Endodermal cell (in vitro differentiated cells): ENCODE measurements around the gene INSC. TPM values are rescaled to one million over a fixed set of nuclear protein-coding genes. Genes with fewer than 3 reads are reported as not detected.

Experiments used
- DNase-seq: peaks from one replicate; pipeline ENCODE4 v3.0.0-alpha.2; 2017
- H3K27ac ChIP-seq: 2 replicates; pipeline ENCODE4 v1.5.1; 2013; ENCODE audit warnings: mild to moderate bottlenecking, low read depth, low read length, moderate library complexity
- H3K27me3 ChIP-seq: 2 replicates; pipeline ENCODE4 v1.6.1; 2013; ENCODE audit warnings: mild to moderate bottlenecking, low read length, moderate library complexity; ENCODE audit not compliant: insufficient read depth, control insufficient read depth, poor library complexity, severe bottlenecking
- H3K36me3 ChIP-seq: 2 replicates; pipeline ENCODE4 v1.7.0; 2013; ENCODE audit warnings: mild to moderate bottlenecking, low read length, moderate library complexity; ENCODE audit not compliant: control insufficient read depth, insufficient read depth
- H3K4me1 ChIP-seq: one replicate; pipeline ENCODE4 v1.7.0; 2013; ENCODE audit warnings: low read length; ENCODE audit not compliant: control insufficient read depth, insufficient read depth
- H3K4me3 ChIP-seq: 2 replicates; pipeline ENCODE4 v1.5.1; 2013; ENCODE audit warnings: mild to moderate bottlenecking, low read length, moderate library complexity
- H3K9ac ChIP-seq: 2 replicates; pipeline ENCODE4 v1.6.1; 2013; ENCODE audit warnings: mild to moderate bottlenecking, low read length, moderate library complexity; ENCODE audit not compliant: poor library complexity, severe bottlenecking; ENCODE audit errors: extremely low read depth
- H3K9me3 ChIP-seq: 2 replicates; pipeline ENCODE4 v1.6.1; 2013; ENCODE audit warnings: mild to moderate bottlenecking, low read length, moderate library complexity; ENCODE audit not compliant: control insufficient read depth
- H3K27ac Mint-ChIP-seq: 2 replicates; pipeline ENCODE4 v1.8.0; 2020; ENCODE audit warnings: mixed read lengths
- H3K27me3 Mint-ChIP-seq: 2 replicates; pipeline ENCODE4 v1.8.0; 2021; ENCODE audit warnings: mild to moderate bottlenecking, mixed read lengths; ENCODE audit not compliant: insufficient read depth
- H3K36me3 Mint-ChIP-seq: 2 replicates; pipeline ENCODE4 v1.8.0; 2020; ENCODE audit warnings: low read depth, mixed read lengths
- H3K4me1 Mint-ChIP-seq: 2 replicates; pipeline ENCODE4 v1.8.0; 2020; ENCODE audit warnings: mixed read lengths
- H3K4me3 Mint-ChIP-seq: 2 replicates; pipeline ENCODE4 v1.8.0; 2020; ENCODE audit warnings: mild to moderate bottlenecking, moderate library complexity, mixed read lengths
- H3K9me3 Mint-ChIP-seq: 2 replicates; pipeline ENCODE4 v1.8.0; 2020; ENCODE audit warnings: mild to moderate bottlenecking, mixed read lengths
- CTCF ChIP-seq: fragments of 200-600 bp; sonication (generic); conservative IDR thresholded peaks from 2 replicates; pipeline ENCODE4 v1.5.0; 2021; ENCODE audit warnings: antibody characterized with exemption, mild to moderate bottlenecking
- WGBS, 2 experiments: methylation state at CpG; one replicate each; pipeline versions ENCODE4 v1.1.5 to v1.1.7; 2013; ENCODE audit warnings: missing lambda C conversion rate in 2 of 2, mixed read lengths in 1 of 2; ENCODE audit not compliant: insufficient coverage in 1 of 2, insufficient read length in 1 of 2; 5-methylcytosine and 5-hydroxymethylcytosine counted together
- total RNA-seq, 2 donors: library from RNA; stranded (reverse); fragmentation: NEBNext Ultra II Directional in 1 of 2; extraction: Animal tissue kit (Norgen Biotek cat#: 25700) in 1 of 2; gene quantifications; 2 replicates in 1 of 2; 3 replicates in 1 of 2; pipeline ENCODE4 v1.2.1, GENCODE V29; 2021

The INSC gene
- total RNA-seq, 2 donors from 2014 or later: not detected

DNA sequence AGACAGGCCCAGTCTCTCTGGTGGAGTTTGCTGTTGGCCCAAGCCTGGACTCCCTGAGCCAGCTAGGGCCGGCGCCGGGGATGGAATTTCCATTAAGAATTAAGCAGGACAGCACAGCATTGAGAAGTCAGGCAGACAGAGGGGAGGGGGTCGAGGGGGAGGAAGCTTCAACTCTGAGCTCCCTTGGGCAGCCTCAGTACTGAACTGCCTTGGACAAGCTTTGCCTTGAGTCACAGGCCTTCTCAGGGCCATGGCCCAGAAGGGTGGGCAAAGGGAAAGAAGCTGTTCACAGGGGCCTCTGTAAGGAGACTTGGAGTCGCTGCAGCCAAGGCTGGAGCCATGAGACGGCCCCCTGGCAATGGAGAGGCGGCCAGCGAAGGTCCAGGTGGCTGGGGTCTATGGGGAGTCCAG is 2.6 kb upstream of the INSC start:
- H3K9me3 Mint-ChIP-seq: no peaks in the 10 kb centered on the region
- H3K9me3 ChIP-seq: no peaks in the 10 kb centered on the region
- no peak overlapping the region for H3K9ac ChIP-seq
- WGBS, 2 experiments: 89 to 92% methylated on average over 6 to 8 of the region's 8 CpGs
- H3K36me3 Mint-ChIP-seq: no peaks in the 10 kb centered on the region
- no peak overlapping the region for H3K27ac Mint-ChIP-seq
- TF ChIP-seq CTCF: no peak
- H3K27me3 ChIP-seq: peaks cover 38% of the 10 kb centered on the region
- H3K36me3 ChIP-seq: no peaks in the 10 kb centered on the region
- H3K4me1 ChIP-seq: no peaks in the 10 kb centered on the region
- peaks cover 48% of the 10 kb centered on the region for H3K27me3 Mint-ChIP-seq
- no peak overlapping the region for H3K4me3 Mint-ChIP-seq
- DNase-seq: no peak
- no peak overlapping the region for H3K27ac ChIP-seq
- H3K4me3 ChIP-seq: no peak overlapping the region
- peaks cover 9% of the 10 kb centered on the region for H3K4me1 Mint-ChIP-seq

- Histone ChIP-seq H3K4me3 (no peak overlapping the region), H3K27ac (no peak overlapping the region), H3K36me3 (no peaks in the 10 kb centered on the region), H3K4me1 (no peaks in the 10 kb centered on the region), H3K9me3 (no peaks in the 10 kb centered on the region), H3K27me3 (peaks cover 42% of the 10 kb centered on the region), H3K9ac (no peak overlapping the region)
- Mint-ChIP-seq H3K27me3 (peaks cover 57% of the 10 kb centered on the region), H3K36me3 (no peaks in the 10 kb centered on the region), H3K4me1 (peaks cover 8% of the 10 kb centered on the region), H3K27ac (no peak overlapping the region), H3K9me3 (no peaks in the 10 kb centered on the region), H3K4me3 (no peak overlapping the region)
- no peak for DNase-seq
- 97 to 100% methylated on average over 3 to 5 of the region's 5 CpGs for WGBS, 2 experiments
- TF ChIP-seq CTCF: no peak
Observed at GRCh38 chr11:15113381-15113780, 1.3 kb upstream of the INSC start.

- 91 to 100% methylated on average over 2 to 5 of the region's 5 CpGs for WGBS, 2 experiments
- Mint-ChIP-seq H3K36me3 (no peaks in the 10 kb centered on the region), H3K27ac (no peak overlapping the region), H3K4me1 (peaks cover 4% of the 10 kb centered on the region), H3K4me3 (no peak overlapping the region), H3K27me3 (peaks cover 67% of the 10 kb centered on the region), H3K9me3 (no peaks in the 10 kb centered on the region)
- H3K4me3 ChIP-seq: no peak overlapping the region
- TF ChIP-seq CTCF: no peak
- no peaks in the 10 kb centered on the region for H3K36me3 ChIP-seq
- H3K9me3 ChIP-seq: no peaks in the 10 kb centered on the region
- no peak for DNase-seq
- no peak overlapping the region for H3K9ac ChIP-seq
- no peaks in the 10 kb centered on the region for H3K4me1 ChIP-seq
- H3K27me3 ChIP-seq: peaks cover 42% of the 10 kb centered on the region
- H3K27ac ChIP-seq: no peak overlapping the region
Observed at GRCh38 chr11:15115686-15116085, 963 bp downstream of the INSC start.
